Activated CD8-positive, alpha-beta memory T cell treated with anti-CD3 and anti-CD28 coated beads, Interleukin-2, amount 50 U/mL, for 4 hours (primary cell): ENCODE results near the gene CYP2C19.
"Not testable (repeated sequence)": the region's sequence is repeated elsewhere in the genome, so short reads cannot be mapped to it uniquely, and the experiment has no call there.

Source experiments
- DNase-seq: peaks from one replicate; pipeline ENCODE4 v3.0.0-alpha.2; 2020

Gene CYP2C19

DNA sequence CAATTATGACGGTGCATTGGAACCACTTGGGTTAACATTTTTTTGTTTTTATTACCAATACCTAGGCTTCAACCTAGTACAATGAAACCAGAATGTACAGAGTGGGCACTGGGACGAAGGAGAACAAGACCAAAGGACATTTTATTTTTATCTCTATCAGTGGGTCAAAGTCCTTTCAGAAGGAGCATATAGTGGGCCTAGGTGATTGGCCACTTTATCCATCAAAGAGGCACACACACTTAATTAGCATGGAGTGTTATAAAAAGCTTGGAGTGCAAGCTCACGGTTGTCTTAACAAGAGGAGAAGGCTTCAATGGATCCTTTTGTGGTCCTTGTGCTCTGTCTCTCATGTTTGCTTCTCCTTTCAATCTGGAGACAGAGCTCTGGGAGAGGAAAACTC is at the start of gene CYP2C19:
CYP2C19 (plus strand) TSS at position 289 of the 400 bp plus-strand sequence; CDS start at position 314, 25 bp downstream.
- DNase-seq = no peak

DNA sequence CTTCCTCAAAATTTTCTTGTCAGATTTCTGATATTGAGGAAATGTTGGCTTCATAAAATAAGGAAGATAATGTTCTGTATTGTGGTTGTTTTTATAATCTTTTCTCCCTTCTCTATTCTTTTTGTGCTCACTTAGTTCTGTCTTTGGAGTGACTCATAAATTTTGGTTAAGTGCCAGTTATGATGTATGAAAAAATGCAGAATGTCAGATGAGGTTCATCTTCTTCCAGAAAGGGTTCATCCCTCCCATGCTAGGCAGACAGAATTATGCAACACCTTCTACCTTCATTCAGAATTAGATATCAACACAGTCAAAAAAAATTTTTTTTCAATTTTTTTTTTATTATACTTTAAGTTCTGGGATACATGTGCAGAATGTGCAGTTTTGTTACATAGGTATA is 36.6 kb upstream of the CYP2C19 start:
- DNase-seq = no peak

DNA sequence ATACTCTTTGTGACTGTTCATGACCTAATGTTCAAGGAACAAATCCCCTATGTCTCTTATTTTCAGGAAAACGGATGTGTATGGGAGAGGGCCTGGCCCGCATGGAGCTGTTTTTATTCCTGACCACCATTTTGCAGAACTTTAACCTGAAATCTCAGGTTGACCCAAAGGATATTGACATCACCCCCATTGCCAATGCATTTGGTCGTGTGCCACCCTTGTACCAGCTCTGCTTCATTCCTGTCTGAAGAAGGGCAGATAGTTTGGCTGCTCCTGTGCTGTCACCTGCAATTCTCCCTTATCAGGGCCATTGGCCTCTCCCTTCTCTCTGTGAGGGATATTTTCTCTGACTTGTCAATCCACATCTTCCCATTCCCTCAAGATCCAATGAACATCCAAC is 27.3 kb upstream of the CYP2C19 start:
- no peak for DNase-seq

DNA sequence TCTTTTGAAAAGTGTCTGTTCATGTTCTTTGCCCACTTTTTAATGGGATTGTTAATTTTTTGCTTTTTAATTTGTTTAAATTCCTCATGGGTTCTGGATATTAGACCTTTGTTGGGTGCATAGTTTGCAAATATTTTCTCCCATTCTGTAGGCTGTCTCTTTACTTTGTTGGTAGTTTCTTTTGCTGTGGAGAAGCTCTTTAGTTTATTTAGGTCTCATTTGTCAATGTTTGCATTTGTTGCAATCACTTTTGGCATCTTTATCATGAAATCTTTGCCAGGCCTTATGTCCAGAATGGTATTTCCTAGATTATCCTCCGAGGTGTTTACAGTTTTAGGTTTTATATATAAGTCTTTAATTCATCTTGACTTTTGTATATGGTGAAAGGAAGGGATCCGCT is 23.9 kb upstream of the CYP2C19 start:
- DNase-seq = no peak

DNA sequence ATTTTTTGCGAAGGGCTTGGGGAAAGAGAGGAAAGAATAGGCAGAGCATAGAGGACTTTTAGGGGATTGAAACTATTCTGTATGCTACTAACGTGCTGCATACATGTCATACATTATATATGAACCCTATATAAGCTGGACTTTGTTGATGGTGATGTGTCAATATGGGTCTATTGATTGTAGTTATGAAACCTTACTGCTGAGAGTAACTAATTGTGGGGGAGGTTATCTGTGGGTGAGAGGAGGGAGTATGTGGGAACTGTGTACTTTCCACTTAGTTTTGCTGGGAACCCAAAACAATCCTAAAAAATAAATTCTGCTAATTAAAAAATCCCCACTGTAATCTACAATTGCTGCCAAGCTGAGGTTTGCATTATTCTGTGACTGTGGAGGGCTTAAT is 15.3 kb upstream of the CYP2C19 start:
- DNase-seq = no peak

DNA sequence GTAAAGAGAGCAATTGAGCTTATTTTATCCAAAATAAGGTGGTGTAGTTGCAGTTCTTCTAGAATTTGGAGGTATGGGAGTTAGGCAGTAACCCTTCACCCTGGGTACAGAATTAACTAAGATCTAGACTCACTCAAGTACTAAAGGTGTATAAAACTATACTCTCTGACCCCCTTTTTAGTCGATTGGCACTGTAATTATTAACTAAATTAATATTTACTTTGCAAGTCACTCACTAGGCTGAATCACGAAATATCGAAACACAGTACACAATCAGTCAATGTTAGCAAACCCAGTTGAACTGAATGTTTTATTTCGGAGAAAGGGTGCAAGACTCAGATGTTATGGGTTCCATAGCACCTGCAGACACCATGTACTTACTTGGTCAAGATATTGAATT is 14.6 kb upstream of the CYP2C19 start:
- no peak for DNase-seq

DNA sequence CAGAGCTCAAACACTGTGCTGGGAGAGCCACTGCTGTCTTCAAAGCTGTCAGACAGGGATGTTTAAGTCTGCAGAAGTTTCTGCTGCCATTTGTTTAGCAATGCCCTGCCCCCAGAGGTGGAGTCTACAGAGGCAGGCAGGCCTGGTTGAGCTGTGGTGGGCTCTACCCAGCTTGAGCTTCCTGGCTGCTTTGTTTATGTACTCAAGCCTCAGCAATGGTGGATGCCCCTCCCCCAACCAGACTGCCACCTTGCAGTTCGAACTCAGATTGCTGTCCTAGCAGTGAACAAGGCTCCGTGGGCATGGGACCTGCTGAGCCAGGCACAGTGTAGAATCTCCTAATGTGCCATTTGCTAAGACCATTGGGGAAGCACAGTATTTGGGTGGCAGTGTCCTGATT is 4.6 kb upstream of the CYP2C19 start:
- no peak for DNase-seq

DNA sequence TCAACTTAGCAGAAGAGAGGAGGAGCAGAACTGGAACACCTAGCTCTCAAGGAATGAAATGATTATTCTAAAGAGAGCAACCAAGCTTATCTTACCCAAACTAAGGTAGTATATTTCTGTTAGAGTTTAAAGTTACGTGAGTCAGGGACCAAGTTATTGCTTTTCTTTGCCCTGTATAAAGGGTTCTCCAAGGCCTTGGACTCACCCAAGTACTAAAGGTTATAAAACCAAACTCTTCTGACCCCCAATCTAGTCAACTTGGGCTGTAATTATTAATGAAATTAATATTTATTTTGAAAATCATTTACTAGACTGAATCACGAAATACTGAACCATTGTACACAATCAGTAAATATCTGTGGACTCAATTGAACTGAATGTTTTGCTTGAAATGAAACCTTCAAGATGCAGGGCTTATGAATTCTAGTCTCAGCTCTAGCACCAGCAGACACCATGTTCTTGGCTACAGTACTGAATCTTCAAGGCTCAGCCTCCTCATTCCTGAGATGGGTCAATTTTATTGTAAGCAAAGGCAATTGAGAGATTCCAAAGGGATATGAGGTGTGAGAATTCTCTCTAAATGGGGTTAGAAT is 1.8 kb upstream of the CYP2C19 start:
- no peak for DNase-seq

DNA sequence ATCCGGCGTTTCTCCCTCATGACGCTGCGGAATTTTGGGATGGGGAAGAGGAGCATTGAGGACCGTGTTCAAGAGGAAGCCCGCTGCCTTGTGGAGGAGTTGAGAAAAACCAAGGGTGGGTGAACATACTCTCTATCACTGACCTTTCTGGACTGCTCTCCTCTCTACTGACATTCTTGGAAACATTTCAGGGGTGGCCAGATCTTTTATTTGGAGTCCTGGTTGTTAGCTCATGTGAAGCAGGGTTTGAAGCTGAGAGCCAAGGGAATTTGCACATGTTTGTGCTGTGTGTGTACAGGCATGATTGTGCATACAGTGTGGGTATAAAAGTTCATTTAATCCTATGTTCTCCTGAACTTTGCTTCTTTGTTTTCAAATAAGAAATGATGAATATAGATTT is 12.9 kb downstream of the CYP2C19 start:
- not testable (repeated sequence) for DNase-seq

DNA sequence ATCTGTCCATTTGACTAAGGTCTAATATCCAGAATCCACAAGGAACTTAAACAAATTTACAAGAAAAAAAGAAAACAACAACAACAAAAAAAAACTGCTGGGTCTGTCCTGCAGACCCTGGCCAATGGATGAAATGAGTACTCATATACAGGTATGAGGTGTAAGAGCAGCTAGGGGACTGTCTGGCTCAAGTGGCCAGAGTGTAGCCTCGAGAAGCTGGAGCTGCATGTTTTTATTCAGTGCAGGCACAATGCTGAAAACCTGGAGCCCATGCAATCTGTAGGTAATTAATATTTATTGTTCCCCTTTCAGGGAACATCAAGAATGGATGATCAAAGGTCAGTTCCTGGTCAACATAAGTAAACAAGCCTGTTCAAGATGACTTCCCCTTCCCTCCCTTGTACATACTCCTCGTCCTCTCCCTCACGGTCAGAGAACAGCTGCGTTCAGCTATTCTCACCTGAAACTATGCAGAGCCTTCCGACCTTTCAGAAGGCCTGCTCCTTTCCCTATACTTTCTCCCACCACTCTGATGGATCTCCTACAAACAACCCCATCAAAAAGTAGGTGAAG is 15.5 kb downstream of the CYP2C19 start:
- DNase-seq = no peak

DNA sequence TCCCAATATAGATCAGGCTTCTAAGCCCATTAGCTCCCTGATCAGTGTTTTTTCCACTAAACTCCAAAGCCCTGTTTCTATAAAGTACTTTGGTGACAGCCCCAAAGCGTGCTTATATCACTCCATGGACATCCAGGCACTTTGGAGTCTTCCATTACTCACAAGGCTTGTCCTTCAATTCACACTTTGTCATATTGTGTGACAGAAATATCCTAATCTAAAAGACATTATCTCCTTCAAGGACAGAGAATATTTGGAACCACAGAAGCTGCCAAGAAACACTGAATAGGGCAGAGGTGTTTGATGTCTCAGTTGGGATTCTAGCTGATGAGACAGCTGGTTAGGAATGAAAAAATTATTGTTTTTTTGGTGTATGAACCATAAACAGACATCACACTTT is 18.4 kb downstream of the CYP2C19 start:
- no peak for DNase-seq

DNA sequence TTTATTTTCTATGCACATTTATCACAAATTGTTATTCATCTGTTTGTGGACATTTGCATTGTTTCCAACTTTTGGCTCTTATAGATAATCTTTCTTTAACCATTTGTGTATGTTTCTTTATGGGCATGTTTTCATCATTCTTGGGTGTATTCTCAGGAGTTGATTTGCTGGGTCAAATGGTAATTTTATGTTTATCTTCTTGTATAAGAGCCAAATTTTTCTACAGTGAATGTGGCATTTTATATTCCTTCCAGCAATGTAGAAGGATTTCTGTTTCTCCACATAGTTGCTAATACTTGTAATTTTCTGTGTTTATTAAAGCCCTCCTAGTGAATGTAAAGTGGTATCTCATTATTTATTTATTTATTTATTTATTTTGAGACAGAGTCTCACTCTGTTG is 21.8 kb downstream of the CYP2C19 start:
- no peak for DNase-seq

DNA sequence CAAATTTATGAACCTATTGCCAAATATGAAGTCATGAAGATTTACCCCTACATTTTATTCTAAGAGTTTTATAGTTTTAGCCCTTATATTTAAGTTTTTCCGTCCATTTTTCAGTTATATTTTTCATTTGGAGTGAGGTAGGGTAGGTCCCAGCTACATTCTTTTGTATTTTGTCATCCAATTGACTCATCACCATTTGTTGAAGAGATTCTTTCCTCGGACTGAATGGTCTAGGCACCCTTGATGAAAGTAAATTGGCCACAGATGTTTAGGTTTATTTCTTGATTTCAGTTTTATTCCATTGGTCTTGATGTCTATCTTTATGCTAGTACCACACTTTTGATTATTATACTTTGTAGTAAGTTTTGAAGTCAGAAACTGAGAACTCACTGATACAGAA is 22.7 kb downstream of the CYP2C19 start:
- DNase-seq = no peak

DNA sequence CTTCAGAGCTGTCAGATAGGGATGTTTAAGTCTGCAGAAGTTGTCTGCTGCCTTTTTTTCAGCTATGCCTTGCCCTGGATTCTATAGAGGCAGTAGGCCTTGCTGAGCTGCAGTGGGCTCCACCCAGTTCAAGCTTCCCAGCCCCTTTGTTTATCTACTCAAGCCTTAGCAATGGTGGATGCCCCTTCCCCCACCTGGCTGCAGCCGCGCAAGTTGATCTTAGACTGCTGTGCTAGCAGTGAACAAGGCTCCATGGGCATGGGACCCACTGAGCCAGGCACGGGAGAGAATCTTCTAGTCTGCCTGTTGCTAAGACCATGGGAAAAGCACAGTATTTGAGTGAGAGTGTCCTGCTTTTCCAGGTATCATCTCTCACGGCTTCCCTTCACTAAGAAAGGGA is 38.1 kb downstream of the CYP2C19 start:
- not testable (repeated sequence) for DNase-seq

DNA sequence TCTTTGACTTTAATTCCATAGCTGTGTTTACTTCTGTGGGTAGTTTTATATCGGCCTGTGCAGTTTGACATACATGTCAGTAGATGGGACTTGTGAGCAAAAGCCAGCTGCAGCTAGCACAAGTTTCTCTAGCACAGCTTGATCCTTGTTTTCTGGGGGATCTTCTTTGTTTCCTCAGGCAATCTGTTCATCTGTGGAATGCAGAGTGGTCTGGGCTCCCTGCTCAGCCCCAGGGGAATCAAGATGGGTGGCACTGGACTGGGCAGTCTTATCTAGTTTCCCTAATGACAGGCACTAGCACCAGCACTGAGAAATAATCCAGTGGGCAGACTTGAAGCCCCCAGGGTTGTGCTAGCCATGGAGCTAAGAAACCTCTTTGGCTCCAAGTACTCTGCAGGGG is 40.8 kb downstream of the CYP2C19 start:
- no peak for DNase-seq

DNA sequence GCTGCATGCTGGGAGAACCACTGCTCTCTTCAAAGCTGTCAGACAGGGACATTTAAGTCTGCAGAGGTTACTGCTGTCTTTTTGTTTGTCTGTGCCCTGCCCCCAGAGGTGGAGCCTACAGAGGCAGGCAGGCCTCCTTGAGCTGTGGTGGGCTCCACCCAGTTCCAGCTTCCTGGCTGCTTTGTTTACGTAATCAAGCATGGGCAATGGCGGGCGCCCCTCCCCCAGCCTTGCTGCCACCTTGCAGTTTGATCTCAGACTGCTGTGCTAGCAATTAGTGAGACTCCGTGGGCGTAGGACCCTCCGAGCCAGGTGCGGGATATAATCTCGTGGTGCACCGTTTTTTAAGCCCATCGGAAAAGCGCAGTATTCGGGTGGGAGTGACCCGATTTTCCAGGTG is 67.5 kb downstream of the CYP2C19 start:
- DNase-seq = not testable (repeated sequence)

DNA sequence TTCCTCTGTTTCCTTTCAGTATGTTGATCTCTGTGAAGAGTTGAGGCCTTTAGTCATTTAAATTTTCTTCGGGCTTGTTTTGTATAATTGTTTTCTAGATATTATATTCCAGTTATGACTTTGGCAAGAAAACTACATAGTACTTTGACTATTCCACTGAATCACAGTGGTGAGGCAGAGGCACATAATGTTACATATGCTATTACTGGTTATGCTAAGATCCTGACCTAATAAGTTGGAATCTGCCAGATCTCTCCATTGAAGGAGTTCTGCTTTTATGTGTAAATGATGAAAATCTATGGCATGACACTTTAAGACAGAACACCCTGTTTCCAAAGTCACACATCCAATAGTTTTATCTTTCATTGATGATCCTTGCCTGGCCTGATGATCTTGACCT is 83.7 kb downstream of the CYP2C19 start:
- no peak for DNase-seq

DNA sequence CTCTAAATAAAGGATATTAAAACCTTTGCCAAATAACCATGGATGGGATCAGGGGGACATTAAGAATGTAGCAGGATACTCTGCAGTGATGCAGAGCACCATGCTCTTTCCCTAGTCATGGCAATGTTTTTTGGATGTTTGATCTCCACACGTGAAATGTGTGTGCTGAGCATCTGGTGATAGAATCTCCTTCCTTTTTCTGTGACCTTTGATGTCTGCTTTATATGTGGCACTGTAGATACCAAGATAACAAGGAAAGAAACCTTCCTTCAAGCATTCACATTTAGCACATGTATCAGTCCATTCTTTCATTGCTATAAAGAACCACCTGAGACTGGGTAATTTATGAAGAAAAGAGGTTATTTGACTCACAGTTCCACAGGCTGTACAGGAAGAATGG is 88.3 kb downstream of the CYP2C19 start:
- DNase-seq = no peak

DNA sequence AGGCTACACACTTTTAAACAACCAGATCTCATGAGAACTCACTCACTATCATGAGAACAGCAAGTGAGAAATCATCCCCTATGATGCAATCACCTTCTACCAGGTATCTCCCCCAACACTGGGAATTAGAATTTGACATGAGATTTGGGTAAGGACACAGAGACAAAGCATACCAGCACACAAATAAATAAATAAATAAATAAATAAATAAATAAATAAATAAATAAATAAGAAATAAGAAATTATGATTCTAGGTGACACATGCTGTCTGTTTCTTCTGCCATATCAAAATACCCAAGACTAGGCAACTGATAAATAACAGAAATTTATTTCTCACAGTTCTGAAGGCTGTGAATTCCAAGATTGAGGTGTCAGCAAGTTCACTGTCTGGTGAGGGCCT is 88.8 kb downstream of the CYP2C19 start:
- no peak for DNase-seq

DNA sequence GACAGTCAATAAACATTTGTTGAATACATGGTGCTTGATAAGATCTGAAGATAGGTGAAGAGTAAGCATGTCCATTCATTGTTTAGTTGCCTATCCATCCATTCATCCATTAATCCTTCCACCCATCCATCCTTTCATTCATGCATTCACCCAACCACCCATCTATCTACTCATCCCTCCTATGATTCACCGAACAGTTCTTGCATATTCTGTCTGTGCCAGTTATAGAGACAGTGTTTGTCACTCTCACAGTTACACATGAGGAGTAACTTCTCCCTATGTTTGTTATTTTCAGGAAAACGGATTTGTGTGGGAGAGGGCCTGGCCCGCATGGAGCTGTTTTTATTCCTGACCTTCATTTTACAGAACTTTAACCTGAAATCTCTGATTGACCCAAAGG is 90.0 kb downstream of the CYP2C19 start:
- DNase-seq = no peak

DNA sequence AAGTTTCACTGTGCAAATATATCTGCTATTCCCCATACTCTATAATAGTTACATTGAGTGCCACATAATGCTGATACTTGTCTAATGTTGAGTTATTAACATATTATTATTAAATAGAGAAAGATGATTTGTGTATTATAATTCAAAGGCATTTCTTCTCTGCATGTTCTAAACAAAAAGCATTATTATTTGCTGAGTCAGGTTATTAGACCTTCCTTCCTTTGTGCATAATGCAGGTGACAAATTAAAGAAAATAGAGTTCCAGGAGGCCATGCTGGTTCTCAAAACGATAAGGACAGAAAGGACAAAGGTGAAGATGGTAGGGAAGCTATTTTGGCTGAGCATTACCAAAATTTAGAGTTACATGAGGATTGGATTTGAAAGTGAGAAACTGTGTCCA is 90.6 kb downstream of the CYP2C19 start:
- no peak for DNase-seq

DNA sequence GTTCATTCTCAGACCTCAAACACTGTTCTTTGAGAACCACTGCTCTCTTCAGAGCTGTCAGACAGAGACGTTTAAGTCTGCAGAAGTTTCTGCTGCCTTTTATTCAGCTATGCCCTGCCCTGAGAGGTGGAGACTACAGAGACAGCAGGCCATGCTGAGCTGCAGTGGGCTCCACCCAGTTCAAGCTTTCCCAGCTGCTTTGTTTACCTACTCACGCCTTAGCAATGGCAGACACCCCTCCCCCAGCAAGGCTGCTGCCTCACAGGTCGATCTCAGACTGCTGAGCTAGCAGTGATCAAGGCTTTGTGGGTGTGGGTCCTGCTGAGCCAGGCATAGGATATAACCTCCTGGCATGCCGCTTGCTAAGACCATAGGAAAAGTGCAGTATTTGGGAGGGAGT is 95.5 kb downstream of the CYP2C19 start:
- no peak for DNase-seq

DNA sequence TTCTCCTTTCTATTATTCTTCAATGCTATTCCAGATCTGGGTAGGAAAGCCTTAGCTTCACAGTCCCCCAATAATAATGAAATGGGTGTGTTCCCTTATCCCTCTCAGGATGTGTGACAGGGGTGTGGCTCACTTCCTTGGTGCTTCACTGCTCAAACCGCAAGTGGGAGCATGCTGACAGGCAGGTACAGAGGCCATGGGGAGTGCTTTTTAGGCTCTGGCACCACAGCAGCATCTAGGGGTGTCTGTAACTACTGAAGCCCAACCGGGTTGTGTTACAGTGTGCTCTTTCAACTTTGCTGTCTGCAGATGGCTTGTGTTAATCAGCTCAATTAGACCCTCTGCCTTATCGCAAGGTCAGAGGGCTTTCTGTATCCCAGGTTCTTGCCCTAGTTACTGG is 96.6 kb downstream of the CYP2C19 start:
- no peak for DNase-seq

DNA sequence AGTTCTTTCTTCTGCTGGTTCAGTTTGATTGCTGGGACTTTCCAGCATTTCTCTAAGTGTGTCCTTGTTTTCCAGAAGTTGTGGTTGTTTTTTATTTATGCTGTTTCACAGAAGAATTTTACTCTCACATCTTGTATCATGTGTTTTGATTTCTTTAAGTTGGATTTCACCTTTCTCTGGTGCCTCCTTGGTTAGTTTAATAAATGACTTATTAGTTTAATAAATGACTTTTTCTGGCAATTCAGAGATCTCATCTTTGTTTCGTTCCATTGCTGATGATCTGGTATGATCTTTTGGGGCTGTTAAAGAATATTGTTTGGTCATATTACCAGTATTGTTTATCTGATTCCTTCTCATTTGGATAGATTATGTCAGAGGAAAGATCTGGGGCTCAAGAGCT is 116.2 kb downstream of the CYP2C19 start:
- no peak for DNase-seq

DNA sequence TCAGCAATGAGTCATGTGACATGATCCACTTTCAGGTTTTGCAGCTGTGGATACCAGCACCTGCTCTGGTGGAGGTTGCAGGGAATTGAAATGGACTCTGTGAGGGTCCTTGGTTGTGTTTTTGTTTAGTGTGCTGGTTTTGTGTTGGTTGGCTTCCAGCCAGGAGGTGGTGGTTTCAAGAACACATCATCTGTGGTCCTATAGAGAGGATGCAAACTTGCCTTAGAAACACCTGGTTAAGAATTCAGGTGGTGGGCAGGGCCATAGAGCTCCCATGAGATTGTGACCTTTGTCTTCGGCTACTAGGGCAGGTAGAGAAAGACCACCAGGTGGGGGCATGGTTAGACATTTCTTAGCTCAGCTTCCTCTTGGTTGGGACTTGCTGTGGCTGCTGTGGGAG is 116.7 kb downstream of the CYP2C19 start:
- no peak for DNase-seq

DNA sequence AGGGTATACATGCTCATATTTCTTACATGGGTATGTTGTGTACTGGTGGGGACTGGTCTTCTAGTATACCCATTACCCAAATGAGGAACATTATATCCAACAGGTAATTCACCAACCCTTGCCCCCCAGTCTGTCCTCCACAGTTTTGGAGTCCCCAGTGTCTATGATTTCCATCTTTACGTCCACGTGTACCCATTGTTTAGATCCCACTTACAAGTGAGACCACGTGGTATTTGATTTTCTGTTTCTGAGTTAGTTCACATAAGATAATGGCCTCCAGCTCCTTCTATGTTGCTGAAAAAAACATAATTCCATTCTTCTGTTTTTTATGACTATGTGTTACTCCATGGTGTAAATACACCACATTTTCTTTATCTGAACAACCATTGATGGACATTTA is 126.6 kb downstream of the CYP2C19 start:
- DNase-seq = no peak
